SK-N-SH (cell line): ENCODE data around the gene PPP2R5D. TPM values are rescaled to one million over a fixed set of nuclear protein-coding genes. Genes with fewer than 3 reads are reported as not detected.

Experiments used
- CTCF ChIA-PET: fragments of 300-600, 350-600 bp; formaldehyde crosslinking; extraction: SDS; loops from one replicate; lab custom pipeline; 2021; lab: Yijun Ruan, JAX
- POLR2A ChIA-PET: fragments of 350-600 bp; sonication (Branson Sonifier 250); formaldehyde crosslinking; extraction: SDS; loops from one replicate; lab custom pipeline; 2020; ENCODE audit warnings: antibody characterized with exemption, inconsistent platforms; lab: Yijun Ruan, JAX
- DNase-seq: peaks from one replicate; pipeline ENCODE4 v3.0.0; 2012
- H2AFZ ChIP-seq: fragments of 200-600 bp; sonication (generic); 2 replicates; pipeline ENCODE4 v1.8.1; 2016; ENCODE audit warnings: antibody characterized with exemption, mild to moderate bottlenecking, low read depth
- H3F3A ChIP-seq: fragments of 200-600 bp; sonication (generic); replicated peaks from 2 replicates; pipeline ENCODE3; 2016; ENCODE audit warnings: antibody characterized with exemption, mild to moderate bottlenecking; ENCODE audit not compliant: insufficient read depth
- H3K27ac ChIP-seq, 2 experiments: fragments of 200-500 bp in 1 of 2; fragments of 200-600 bp in 1 of 2; sonication (Bioruptor generic) in 1 of 2; sonication (generic), shearing (Covaris generic) in 1 of 2; 2 replicates each; pipeline versions ENCODE4 v1.5.1 to v1.6.1; 2014 to 2016; ENCODE audit warnings: low read depth in 2 of 2, inconsistent platforms in 1 of 2, low read length in 1 of 2, mild to moderate bottlenecking in 1 of 2, mixed read lengths in 1 of 2
- H3K27me3 ChIP-seq: fragments of 200-600 bp; sonication (generic), shearing (Covaris generic); 2 replicates; pipeline ENCODE4 v1.6.1; 2016; ENCODE audit warnings: mixed run types; ENCODE audit not compliant: insufficient read depth
- H3K36me3 ChIP-seq, 2 experiments: fragments of 200-500 bp in 1 of 2; fragments of 200-600 bp in 1 of 2; sonication (Bioruptor generic) in 1 of 2; sonication (generic) in 1 of 2; replicated peaks in 1 of 2; 2 replicates each; pipeline versions ENCODE3 to v1.5.1; 2014 to 2016; ENCODE audit warnings: low read length in 1 of 2, mild to moderate bottlenecking in 1 of 2; ENCODE audit not compliant: insufficient read depth in 2 of 2, control insufficient read depth in 1 of 2
- H3K4me1 ChIP-seq, 2 experiments: fragments of 200-500 bp in 1 of 2; fragments of 200-600 bp in 1 of 2; sonication (Bioruptor generic) in 1 of 2; sonication (generic), shearing (Covaris generic) in 1 of 2; 2 replicates each; pipeline versions ENCODE4 v1.5.1 to v1.6.1; 2014 to 2016; ENCODE audit warnings: low read depth in 1 of 2, low read length in 1 of 2, mixed run types in 1 of 2; ENCODE audit not compliant: insufficient read depth in 2 of 2, control insufficient read depth in 1 of 2
- H3K4me2 ChIP-seq: fragments of 200-600 bp; sonication (generic), shearing (Covaris generic); 2 replicates; pipeline ENCODE4 v1.6.1; 2017; ENCODE audit warnings: mixed run types
- H3K4me3 ChIP-seq, 2 experiments: fragments of 200-500 bp in 1 of 2; fragments of 200-600 bp in 1 of 2; sonication (Bioruptor generic) in 1 of 2; sonication (generic), shearing (Covaris generic) in 1 of 2; 2 replicates each; pipeline versions ENCODE4 v1.5.1 to v1.8.1; 2014 to 2016; ENCODE audit warnings: low read depth in 2 of 2, inconsistent platforms in 1 of 2, low read length in 1 of 2, mild to moderate bottlenecking in 1 of 2, mixed read lengths in 1 of 2, moderate library complexity in 1 of 2
- H3K79me2 ChIP-seq: fragments of 200-600 bp; sonication (generic); 2 replicates; pipeline ENCODE4 v1.8.1; 2017; ENCODE audit warnings: mild to moderate bottlenecking; ENCODE audit not compliant: insufficient read depth
- H3K9ac ChIP-seq: fragments of 200-600 bp; sonication (generic); 2 replicates; pipeline ENCODE4 v1.6.1; 2017; ENCODE audit warnings: mixed run types
- H3K9me2 ChIP-seq: fragments of 200-600 bp; sonication (generic); 2 replicates; pipeline ENCODE4 v1.6.1; 2017; ENCODE audit warnings: mixed run types
- H3K9me3 ChIP-seq: fragments of 200-600 bp; sonication (generic); 2 replicates; pipeline ENCODE4 v1.6.1; 2017; ENCODE audit warnings: mixed run types, mild to moderate bottlenecking, moderate library complexity
- H4K20me1 ChIP-seq: fragments of 200-600 bp; sonication (generic); 2 replicates; pipeline ENCODE4 v1.6.1; 2017; ENCODE audit warnings: mild to moderate bottlenecking, mixed run types; ENCODE audit not compliant: insufficient read depth
- ELF1 ChIP-seq: IDR thresholded peaks from 2 replicates; pipeline ENCODE4 v1.4.0; 2012
- GATA2 ChIP-seq: sonication (generic); formaldehyde crosslinking; IDR thresholded peaks from 2 replicates; pipeline ENCODE4 v1.5.0; 2020; ENCODE audit warnings: mild to moderate bottlenecking, missing genetic modification reagents
- IRF3 ChIP-seq: fragments of 150-350 bp; IDR thresholded peaks from 2 replicates; pipeline ENCODE4 v1.6.1; 2016; ENCODE audit warnings: mild to moderate bottlenecking, low read depth, low read length
- JUND ChIP-seq: IDR thresholded peaks from 2 replicates; pipeline ENCODE4 v1.4.0; 2012
- NFIC ChIP-seq: IDR thresholded peaks from 2 replicates; pipeline ENCODE4 v1.4.0; 2012; ENCODE audit warnings: borderline replicate concordance
- NRF1 ChIP-seq: IDR thresholded peaks from 2 replicates; pipeline ENCODE4 v1.6.1; 2012; ENCODE audit warnings: low read depth, mild to moderate bottlenecking, low read length
- POLR2AphosphoS5 ChIP-seq: IDR thresholded peaks from 2 replicates; pipeline ENCODE4 v1.6.1; 2012; ENCODE audit warnings: low read depth, low read length
- RAD21 ChIP-seq: IDR thresholded peaks from 2 replicates; pipeline ENCODE4 v1.6.1; 2012; ENCODE audit warnings: mild to moderate bottlenecking, low read length
- RFX5 ChIP-seq: IDR thresholded peaks from 2 replicates; pipeline ENCODE4 v1.6.1; 2012; ENCODE audit warnings: mild to moderate bottlenecking, improper control_type of control experiment, low read length
- RXRA ChIP-seq: IDR thresholded peaks from 2 replicates; pipeline ENCODE4 v1.4.0; 2012; ENCODE audit warnings: low read depth, mild to moderate bottlenecking, borderline replicate concordance
- TAF1 ChIP-seq: IDR thresholded peaks from 2 replicates; pipeline ENCODE4 v1.6.1; 2012; ENCODE audit warnings: low read depth, mild to moderate bottlenecking, low read length, moderate library complexity, borderline replicate concordance
- WGBS: methylation state at CpG from one replicate; pipeline ENCODE4 v1.1.6; 2017; ENCODE audit warnings: low lambda C conversion rate; 5-methylcytosine and 5-hydroxymethylcytosine counted together
- polyA plus RNA-seq, 3 experiments: library from polyadenylated mRNA; depleted of rRNA; stranded (reverse); fragments of >200 nt; gene quantifications; 2 replicates each; pipeline ENCODE4 v1.2.3, GENCODE V29; 2012
- TF ChIP-seq, protein P1 (sequence below): IDR thresholded peaks from 2 replicates; pipeline ENCODE4 v1.6.1; 2012; ENCODE audit warnings: mild to moderate bottlenecking, low read depth, low read length, moderate library complexity

PPP2R5D gene
- polyA plus RNA-seq, 1 of the 3 experiments (the other 2 are of a cell fraction), result 37.6 TPM

DNA sequence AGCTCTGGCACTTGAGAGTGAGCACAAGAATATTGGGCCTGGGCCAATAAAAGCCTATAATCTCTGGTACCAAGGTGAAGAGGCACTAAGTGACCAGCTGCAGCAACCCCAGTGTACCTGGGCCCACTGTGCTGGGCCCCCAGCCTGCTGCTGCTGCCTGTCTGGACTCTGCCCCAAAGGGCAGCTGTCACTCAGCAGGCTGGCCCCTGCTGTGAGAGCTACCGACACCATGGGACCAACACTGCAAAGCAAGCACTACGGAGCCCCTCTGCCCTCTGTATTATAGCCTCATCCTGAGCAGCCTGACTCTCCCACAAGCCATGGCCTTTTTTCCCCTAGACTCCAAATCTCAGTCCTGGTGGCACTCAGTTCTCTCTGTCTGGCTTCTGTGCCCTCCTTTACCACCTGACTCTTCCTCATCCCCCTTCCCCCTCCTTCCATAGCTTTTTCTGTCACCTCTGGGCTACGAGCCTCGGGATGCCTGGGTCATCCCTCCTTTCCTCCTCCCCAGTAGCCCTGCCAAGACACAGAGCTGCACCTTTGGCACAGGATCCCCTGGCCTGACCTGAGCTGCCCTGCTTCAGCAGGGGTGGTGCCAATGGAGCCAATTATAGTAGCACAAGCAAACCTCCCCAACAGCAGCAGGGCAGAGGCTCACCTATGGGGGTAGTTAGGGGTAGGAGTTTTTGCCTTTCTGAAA, 51.3 kb downstream of the PPP2R5D start:
- POLR2A ChIA-PET, result interaction anchor here (1.1 to 2.0 kb wide), 3 partner anchors 15 to 106 kb away, joined by 3 to 4 read pairs (median 3); partner anchors contain the start of genes CNPY3 and RRP36
- no peak overlapping the region for H3K9ac ChIP-seq
- H3K9me3 ChIP-seq, result no peaks in the 10 kb centered on the region
- DNase-seq, result no peak
- TF ChIP-seq RXRA, result no peak
- no peak for TF ChIP-seq RAD21
- no peak for TF ChIP-seq JUND
- no peak for TF ChIP-seq IRF3
- no peak for TF ChIP-seq TAF1
- TF ChIP-seq NRF1, result no peak
- no peak for TF ChIP-seq GATA2 (CRISPR knock-in tag)
- no peak for TF ChIP-seq NFIC
- no peak for TF ChIP-seq POLR2AphosphoS5
- no peak for TF ChIP-seq RFX5
- TF ChIP-seq, protein P1, sequence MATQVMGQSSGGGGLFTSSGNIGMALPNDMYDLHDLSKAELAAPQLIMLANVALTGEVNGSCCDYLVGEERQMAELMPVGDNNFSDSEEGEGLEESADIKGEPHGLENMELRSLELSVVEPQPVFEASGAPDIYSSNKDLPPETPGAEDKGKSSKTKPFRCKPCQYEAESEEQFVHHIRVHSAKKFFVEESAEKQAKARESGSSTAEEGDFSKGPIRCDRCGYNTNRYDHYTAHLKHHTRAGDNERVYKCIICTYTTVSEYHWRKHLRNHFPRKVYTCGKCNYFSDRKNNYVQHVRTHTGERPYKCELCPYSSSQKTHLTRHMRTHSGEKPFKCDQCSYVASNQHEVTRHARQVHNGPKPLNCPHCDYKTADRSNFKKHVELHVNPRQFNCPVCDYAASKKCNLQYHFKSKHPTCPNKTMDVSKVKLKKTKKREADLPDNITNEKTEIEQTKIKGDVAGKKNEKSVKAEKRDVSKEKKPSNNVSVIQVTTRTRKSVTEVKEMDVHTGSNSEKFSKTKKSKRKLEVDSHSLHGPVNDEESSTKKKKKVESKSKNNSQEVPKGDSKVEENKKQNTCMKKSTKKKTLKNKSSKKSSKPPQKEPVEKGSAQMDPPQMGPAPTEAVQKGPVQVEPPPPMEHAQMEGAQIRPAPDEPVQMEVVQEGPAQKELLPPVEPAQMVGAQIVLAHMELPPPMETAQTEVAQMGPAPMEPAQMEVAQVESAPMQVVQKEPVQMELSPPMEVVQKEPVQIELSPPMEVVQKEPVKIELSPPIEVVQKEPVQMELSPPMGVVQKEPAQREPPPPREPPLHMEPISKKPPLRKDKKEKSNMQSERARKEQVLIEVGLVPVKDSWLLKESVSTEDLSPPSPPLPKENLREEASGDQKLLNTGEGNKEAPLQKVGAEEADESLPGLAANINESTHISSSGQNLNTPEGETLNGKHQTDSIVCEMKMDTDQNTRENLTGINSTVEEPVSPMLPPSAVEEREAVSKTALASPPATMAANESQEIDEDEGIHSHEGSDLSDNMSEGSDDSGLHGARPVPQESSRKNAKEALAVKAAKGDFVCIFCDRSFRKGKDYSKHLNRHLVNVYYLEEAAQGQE, result no peak
- no peaks in the 10 kb centered on the region for H3K4me1 ChIP-seq
- WGBS, result 79% methylated on average over 4 of the region's 4 CpGs
- H3K4me3 ChIP-seq, result no peak overlapping the region
- H3K79me2 ChIP-seq, result no peaks in the 10 kb centered on the region
- H3K27me3 ChIP-seq, result no peaks in the 10 kb centered on the region
- peaks cover 36 to 43% of the 10 kb centered on the region in 2 experiments for H3K36me3 ChIP-seq
- peaks cover 26% of the 10 kb centered on the region for H3F3A ChIP-seq
- no peak overlapping the region; a peak in 1 of 4 replicates for H3K27ac ChIP-seq
- H3K9me2 ChIP-seq, result no peaks in the 10 kb centered on the region
- no peaks in the 10 kb centered on the region for H4K20me1 ChIP-seq
- CTCF ChIA-PET, result interaction anchor here (0.8 to 1.0 kb wide), 3 partner anchors 18 to 107 kb away, joined by 3 read pairs; partner anchors contain the start of genes CUL7 and GNMT
- no peak overlapping the region for H3K4me2 ChIP-seq
- H2AFZ ChIP-seq, result no peak overlapping the region

GRCh38 chr6:43036712-43037111, 52.3 kb downstream of the PPP2R5D start:
- TF ChIP-seq ELF1, result no peak
- no peak overlapping the region for H3K4me2 ChIP-seq
- no peaks in the 10 kb centered on the region for H3K27me3 ChIP-seq
- H4K20me1 ChIP-seq, result no peaks in the 10 kb centered on the region
- H3K79me2 ChIP-seq, result no peaks in the 10 kb centered on the region
- peaks cover 21% of the 10 kb centered on the region for H3F3A ChIP-seq
- H2AFZ ChIP-seq, result no peak overlapping the region
- POLR2A ChIA-PET, result interaction anchor here (1.6 to 2.0 kb wide), 2 partner anchors 16 to 107 kb away, joined by 3 to 4 read pairs; partner anchors contain the start of genes CNPY3 and RRP36
- H3K4me1 ChIP-seq, result no peaks in the 10 kb centered on the region
- H3K4me3 ChIP-seq, result no peak overlapping the region
- no peak overlapping the region for H3K9ac ChIP-seq
- H3K27ac ChIP-seq, result no peak overlapping the region
- CTCF ChIA-PET, result interaction anchor here (0.9 kb wide), 1 partner anchor 107 kb away, joined by 3 read pairs; no protein-coding TSS in a partner anchor
- no peaks in the 10 kb centered on the region for H3K9me3 ChIP-seq
- WGBS, result 93% methylated on average over 9 of the region's 9 CpGs
- H3K36me3 ChIP-seq, result peaks cover 28 to 47% of the 10 kb centered on the region in 2 experiments
- no peak for DNase-seq
- no peaks in the 10 kb centered on the region for H3K9me2 ChIP-seq
